Measurements from ENCODE around the gene RRP1B. TPM values are rescaled to one million over a fixed set of nuclear protein-coding genes. Genes with fewer than 3 reads are reported as not detected.
A peak's percentile ranks its signal among the peaks of the same experiment; 100 is the strongest.

RRP1B gene
- total and polyA plus RNA-seq, 2 donors (not counting 1 experiment from before 2014, with no cell fraction given): 6.0 to 22.4 TPM

DNA sequence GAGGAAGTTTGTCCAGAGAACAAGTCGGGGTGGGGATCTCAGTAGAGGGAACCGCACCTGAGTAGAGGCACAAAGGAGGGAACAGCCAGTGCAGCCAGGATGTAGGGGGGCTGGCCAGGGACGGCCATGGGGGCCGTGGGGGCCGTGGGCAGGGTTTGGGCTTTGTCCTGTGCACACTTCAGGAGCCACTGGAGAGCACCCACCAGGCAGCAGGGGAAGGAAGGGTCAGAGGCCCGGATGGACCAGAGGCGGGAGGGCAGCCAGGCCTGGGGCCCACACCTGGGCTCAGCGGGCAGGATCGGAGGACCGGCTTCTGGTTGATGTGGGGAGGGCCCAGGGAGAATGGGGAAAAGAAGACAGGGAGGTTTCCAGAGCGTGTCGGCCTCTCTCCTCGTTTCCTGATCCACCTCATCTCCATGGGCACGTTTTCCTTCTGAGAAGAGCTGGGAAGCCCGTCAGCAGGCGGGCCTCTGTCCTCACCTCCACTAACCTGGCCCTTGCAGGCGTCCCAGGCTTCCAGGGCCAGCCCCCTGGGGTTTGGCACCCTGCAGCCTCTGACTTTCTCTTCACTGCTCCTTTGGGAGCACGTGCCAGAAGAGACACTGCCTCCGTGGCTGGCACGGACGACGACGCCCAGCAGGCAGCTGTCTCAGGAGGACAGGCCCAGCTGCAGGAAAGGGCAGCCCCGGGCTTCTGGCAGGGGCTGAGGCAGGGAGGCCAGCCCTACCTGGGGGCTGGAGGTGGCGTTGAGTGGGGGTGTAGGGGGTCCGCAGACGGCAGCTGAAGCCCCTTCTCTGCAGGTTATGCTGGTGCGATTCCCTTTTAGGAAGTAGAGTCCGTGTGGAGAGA lies 42.8 kb downstream of the RRP1B start:
- Histone ChIP-seq H3K27ac (ENCODE audit: low read length in 2 of 2) (no peak overlapping the region), H3K9me3 (ENCODE audit: control extremely low read depth in 1 of 3, control insufficient read depth in 2 of 3, insufficient read depth in 1 of 3, low read length in 2 of 3) (no peaks in the 10 kb centered on the region), H4K20me1 (ENCODE audit: control insufficient read depth, insufficient read depth, low read length, poor library complexity, severe bottlenecking) (no peaks in the 10 kb centered on the region), H3K4me1 (ENCODE audit: control insufficient read depth in 2 of 2, insufficient read depth in 2 of 2, low read length in 2 of 2) (peaks cover 7 to 12% of the 10 kb centered on the region in 2 donors), H3K36me3 (replicated peaks in 1 of 2; ENCODE audit: control extremely low read depth in 1 of 2, control insufficient read depth in 1 of 2, extremely low read depth in 1 of 2, insufficient read depth in 2 of 2, low read length in 1 of 2) (peaks cover 0 to 2% of the 10 kb centered on the region in 2 experiments), H3K4me2 (replicated peaks; ENCODE audit: low read depth, low read length, poor library complexity, severe bottlenecking) (peak overlapping the region; percentile 45), H3K79me2 (ENCODE audit: control insufficient read depth, insufficient read depth, low read length) (no peaks in the 10 kb centered on the region), H2AFZ (ENCODE audit: insufficient read depth, low read depth, low read length, poor library complexity, severe bottlenecking) (peak overlapping the region; percentile 44), H3K4me3 (ENCODE audit: control extremely low read depth in 1 of 5, extremely low read depth in 1 of 5, insufficient read depth in 1 of 5, low read depth in 2 of 5, low read length in 4 of 5) (no peak overlapping the region), H3K27me3 (replicated peaks in 1 of 4; ENCODE audit: control extremely low read depth in 1 of 4, control insufficient read depth in 3 of 4, insufficient read depth in 4 of 4, low read length in 3 of 4) (peaks cover 0 to 11% (median 2%) of the 10 kb centered on the region in 4 experiments), H3K9ac (ENCODE audit: low read length) (no peak overlapping the region)
- Mint-ChIP-seq H3K27me3 (peaks cover 6% of the 10 kb centered on the region), H3K9me3 (ENCODE audit: insufficient read depth) (no peaks in the 10 kb centered on the region), H3K4me3 (peak overlapping the region; percentile 69), H3K27ac (no peak overlapping the region), H3K4me1 (peaks cover 8% of the 10 kb centered on the region)
- ATAC-seq (ENCODE audit: low read depth): no peak
- WGBS (ENCODE audit: insufficient coverage): 63% methylated on average over 24 of the region's 29 CpGs
- TF ChIP-seq, protein P1, sequence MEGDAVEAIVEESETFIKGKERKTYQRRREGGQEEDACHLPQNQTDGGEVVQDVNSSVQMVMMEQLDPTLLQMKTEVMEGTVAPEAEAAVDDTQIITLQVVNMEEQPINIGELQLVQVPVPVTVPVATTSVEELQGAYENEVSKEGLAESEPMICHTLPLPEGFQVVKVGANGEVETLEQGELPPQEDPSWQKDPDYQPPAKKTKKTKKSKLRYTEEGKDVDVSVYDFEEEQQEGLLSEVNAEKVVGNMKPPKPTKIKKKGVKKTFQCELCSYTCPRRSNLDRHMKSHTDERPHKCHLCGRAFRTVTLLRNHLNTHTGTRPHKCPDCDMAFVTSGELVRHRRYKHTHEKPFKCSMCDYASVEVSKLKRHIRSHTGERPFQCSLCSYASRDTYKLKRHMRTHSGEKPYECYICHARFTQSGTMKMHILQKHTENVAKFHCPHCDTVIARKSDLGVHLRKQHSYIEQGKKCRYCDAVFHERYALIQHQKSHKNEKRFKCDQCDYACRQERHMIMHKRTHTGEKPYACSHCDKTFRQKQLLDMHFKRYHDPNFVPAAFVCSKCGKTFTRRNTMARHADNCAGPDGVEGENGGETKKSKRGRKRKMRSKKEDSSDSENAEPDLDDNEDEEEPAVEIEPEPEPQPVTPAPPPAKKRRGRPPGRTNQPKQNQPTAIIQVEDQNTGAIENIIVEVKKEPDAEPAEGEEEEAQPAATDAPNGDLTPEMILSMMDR (IDR thresholded peaks at IDR 0.05): no peak
- no peak for TF ChIP-seq EZH2 (IDR thresholded peaks at IDR 0.05; ENCODE audit: borderline replicate concordance, insufficient read depth, low read depth, low read length, poor library complexity, severe bottlenecking)
- ChIA-PET POLR2A (no interaction called here), CTCF (interaction anchor here (0.5 kb wide), 1 partner anchor 768 kb away, joined by 3 read pairs; no protein-coding TSS in a partner anchor)
- intact Hi-C loops (cut with micrococcal nuclease): no loop called here
- DNase-seq: no peak

DNA sequence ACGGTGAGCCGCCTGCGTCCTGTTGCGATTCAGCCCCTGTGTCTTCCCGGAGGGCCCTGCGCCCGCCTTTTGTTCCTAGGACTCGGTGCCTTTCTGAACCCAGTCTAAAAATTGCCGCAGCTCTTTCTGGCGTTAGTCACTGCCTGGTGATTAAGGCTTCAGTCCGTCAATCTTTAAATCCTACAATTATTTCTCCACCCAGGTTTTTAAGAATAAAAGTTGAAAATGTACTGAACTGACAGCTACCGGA lies 43.4 kb downstream of the RRP1B start:
- intact Hi-C loops (cut with micrococcal nuclease): no loop called here
- H3K9ac ChIP-seq (ENCODE audit: low read length): no peak overlapping the region
- TF ChIP-seq, protein P1 (IDR thresholded peaks at IDR 0.05): no peak
- TF ChIP-seq EZH2 (IDR thresholded peaks at IDR 0.05; ENCODE audit: borderline replicate concordance, insufficient read depth, low read depth, low read length, poor library complexity, severe bottlenecking): no peak

More for the DNA sequence above, 43.4 kb downstream of the RRP1B start:
- Histone ChIP-seq H2AFZ (ENCODE audit: insufficient read depth, low read depth, low read length, poor library complexity, severe bottlenecking) (peak overlapping the region; percentile 44), H3K79me2 (ENCODE audit: control insufficient read depth, insufficient read depth, low read length) (no peaks in the 10 kb centered on the region), H3K9me3 (ENCODE audit: control extremely low read depth in 1 of 3, control insufficient read depth in 2 of 3, insufficient read depth in 1 of 3, low read length in 2 of 3) (no peaks in the 10 kb centered on the region), H3K4me1 (ENCODE audit: control insufficient read depth in 2 of 2, insufficient read depth in 2 of 2, low read length in 2 of 2) (peaks cover 7 to 12% of the 10 kb centered on the region in 2 donors), H3K4me3 (ENCODE audit: control extremely low read depth in 1 of 5, extremely low read depth in 1 of 5, insufficient read depth in 1 of 5, low read depth in 2 of 5, low read length in 4 of 5) (no peak overlapping the region), H3K4me2 (replicated peaks; ENCODE audit: low read depth, low read length, poor library complexity, severe bottlenecking) (peak overlapping the region; percentile 45), H3K36me3 (replicated peaks in 1 of 2; ENCODE audit: control extremely low read depth in 1 of 2, control insufficient read depth in 1 of 2, extremely low read depth in 1 of 2, insufficient read depth in 2 of 2, low read length in 1 of 2) (no peaks in the 10 kb centered on the region), H3K27ac (ENCODE audit: low read length in 2 of 2) (no peak overlapping the region), H4K20me1 (ENCODE audit: control insufficient read depth, insufficient read depth, low read length, poor library complexity, severe bottlenecking) (no peaks in the 10 kb centered on the region), H3K27me3 (replicated peaks in 1 of 4; ENCODE audit: control extremely low read depth in 1 of 4, control insufficient read depth in 3 of 4, insufficient read depth in 4 of 4, low read length in 3 of 4) (peaks cover 0 to 11% (median 2%) of the 10 kb centered on the region in 4 experiments)
- ChIA-PET CTCF (no interaction called here), POLR2A (no interaction called here)
- DNase-seq: no peak
- Mint-ChIP-seq H3K4me3 (peak overlapping the region; percentile 69), H3K27ac (no peak overlapping the region), H3K4me1 (peaks cover 8% of the 10 kb centered on the region), H3K27me3 (peaks cover 6% of the 10 kb centered on the region), H3K9me3 (ENCODE audit: insufficient read depth) (no peaks in the 10 kb centered on the region)
- no peak for ATAC-seq (ENCODE audit: low read depth)
- WGBS (ENCODE audit: insufficient coverage): 36% methylated on average over 9 of the region's 12 CpGs

All from B cell (primary cell).